Natural killer cell treated with Interleukin-12 subunit alpha and Interleukin-12 subunit beta and Interleukin-15 and Interleukin-18, amount 100 ng/mL, for 72 hours (primary cell): Measurements from ENCODE around the gene TTC7B. TPM values are rescaled to one million over a fixed set of nuclear protein-coding genes. Genes with fewer than 3 reads are reported as not detected.

Source experiments
- ATAC-seq, 2 donors: fragments of 150-1000 bp; cut with Tn5 transposase in 1 of 2; sonication (Bioruptor Pico), chemical (Tn5 transposase) in 1 of 2; 2 replicates each; pipeline ENCODE4 v1.10.0; 2021
- DNase-seq: peaks from one replicate; pipeline ENCODE4 v3.0.0; 2022; ENCODE audit warnings: low spot score
- H3K27ac Mint-ChIP-seq, 2 donors: 1 replicate in 1 of 2; 2 replicates in 1 of 2; pipeline ENCODE4 v1.8.0; 2022; ENCODE audit warnings: mixed read lengths in 2 of 2, mild to moderate bottlenecking in 1 of 2, moderate library complexity in 1 of 2
- H3K27me3 Mint-ChIP-seq, 2 donors: 1 replicate in 1 of 2; 2 replicates in 1 of 2; pipeline ENCODE4 v1.8.0; 2022; ENCODE audit warnings: mixed read lengths in 2 of 2
- H3K36me3 Mint-ChIP-seq: one replicate; pipeline ENCODE4 v1.8.0; 2022; ENCODE audit warnings: mixed read lengths
- H3K4me1 Mint-ChIP-seq, 2 donors: 1 replicate in 1 of 2; 2 replicates in 1 of 2; pipeline ENCODE4 v1.8.0; 2022; ENCODE audit warnings: low read depth in 2 of 2, mixed read lengths in 2 of 2, mild to moderate bottlenecking in 1 of 2
- H3K4me3 Mint-ChIP-seq: one replicate; pipeline ENCODE4 v1.8.0; 2022; ENCODE audit warnings: mixed read lengths
- H3K9me3 Mint-ChIP-seq: 2 replicates; pipeline ENCODE4 v1.8.0; 2022; ENCODE audit warnings: mixed read lengths
- total RNA-seq, 2 donors: library from RNA; stranded (reverse); gene quantifications; one replicate each; pipeline ENCODE4 v1.2.3, GENCODE V29; 2022

Gene TTC7B
- total RNA-seq, 2 donors from 2014 or later = 8.9 to 24.5 TPM

DNA sequence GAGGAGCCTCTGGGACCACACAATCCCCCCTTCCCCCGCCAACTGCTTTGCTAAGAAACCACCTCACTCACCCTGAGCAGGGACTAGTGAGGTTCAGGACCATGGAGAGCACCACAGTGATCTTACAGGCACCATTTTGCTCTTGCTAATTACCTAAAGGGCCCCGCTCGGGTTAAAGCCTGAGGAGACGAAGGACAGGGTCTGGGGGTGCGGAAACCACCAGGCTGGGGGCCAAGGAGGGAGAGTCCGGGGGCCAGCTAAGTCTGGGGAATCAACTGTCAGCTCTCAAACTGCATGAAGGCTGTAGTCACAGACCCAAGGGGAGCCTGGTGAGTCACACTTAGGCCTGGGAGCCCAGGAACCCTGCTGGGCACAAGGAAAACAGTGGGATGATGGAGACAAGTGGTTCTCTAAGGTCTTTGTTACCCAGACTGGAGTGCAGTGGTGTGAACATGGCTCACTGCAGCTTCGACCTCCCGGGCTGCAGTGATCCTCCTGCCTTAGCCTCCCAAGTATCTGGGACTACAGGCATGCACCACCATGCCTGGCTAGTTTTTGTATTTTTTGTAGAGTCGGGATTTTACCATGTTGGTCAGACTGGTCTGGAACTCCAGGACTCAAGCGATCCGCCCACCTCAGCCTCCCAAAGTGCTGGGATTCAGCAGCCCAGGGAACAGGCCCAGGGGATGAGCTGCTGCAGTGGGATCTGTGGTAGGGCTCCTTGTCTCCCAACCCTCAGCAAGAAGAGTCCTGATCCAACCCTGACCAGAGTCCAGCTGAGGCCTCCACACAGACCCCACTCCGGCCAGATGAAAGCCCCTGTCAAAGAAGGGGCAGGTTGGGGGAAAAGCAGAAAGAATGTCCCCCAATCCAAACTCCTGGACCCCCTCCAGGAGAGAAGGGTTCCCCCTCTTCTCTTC lies 320.6 kb downstream of the TTC7B start:
- H3K27me3 Mint-ChIP-seq = peaks cover 17 to 21% of the 10 kb centered on the region in 2 donors
- ATAC-seq (no peak), DNase-seq (no peak)
- H3K36me3 Mint-ChIP-seq = no peaks in the 10 kb centered on the region
- peaks cover 0 to 5% of the 10 kb centered on the region in 2 donors for H3K4me1 Mint-ChIP-seq
- H3K27ac Mint-ChIP-seq = no peak overlapping the region
- H3K4me3 Mint-ChIP-seq = no peak overlapping the region
- no peaks in the 10 kb centered on the region for H3K9me3 Mint-ChIP-seq

DNA sequence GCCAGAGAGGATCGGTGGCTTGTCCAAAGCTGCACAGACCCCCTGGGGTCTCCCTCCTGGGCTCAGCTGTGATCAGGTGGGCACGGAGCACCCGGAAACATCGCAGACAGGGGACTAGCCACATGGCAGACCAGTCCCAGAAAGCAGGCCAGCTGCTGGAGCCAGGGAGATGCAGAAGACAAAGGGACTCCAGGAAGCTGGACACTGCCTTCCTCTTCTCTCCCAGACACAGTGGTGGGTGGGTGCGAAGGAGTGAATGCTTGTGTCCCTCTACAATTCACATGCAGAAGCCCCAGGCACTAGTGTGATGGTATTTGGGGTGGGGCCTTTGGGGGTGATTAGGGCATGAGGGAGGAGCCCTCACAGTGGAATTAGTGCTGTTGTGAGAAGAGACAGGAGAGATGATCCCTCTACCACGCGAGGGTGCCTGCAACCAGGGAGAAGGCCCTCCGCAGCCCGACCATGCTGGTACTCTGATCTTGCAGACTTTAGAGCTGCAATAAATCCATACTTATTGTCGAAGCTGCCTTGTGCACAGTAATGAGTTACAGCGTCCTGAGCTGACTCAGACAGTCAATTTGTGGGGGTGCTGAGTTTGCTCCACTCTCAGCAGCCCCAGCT lies 324.2 kb downstream of the TTC7B start:
- Mint-ChIP-seq H3K36me3 (no peaks in the 10 kb centered on the region), H3K4me1 (no peaks in the 10 kb centered on the region), H3K27ac (no peak overlapping the region), H3K27me3 (peaks cover 0 to 3% of the 10 kb centered on the region in 2 donors), H3K4me3 (no peak overlapping the region), H3K9me3 (no peaks in the 10 kb centered on the region)
- no peak for DNase-seq
- no peak for ATAC-seq

DNA sequence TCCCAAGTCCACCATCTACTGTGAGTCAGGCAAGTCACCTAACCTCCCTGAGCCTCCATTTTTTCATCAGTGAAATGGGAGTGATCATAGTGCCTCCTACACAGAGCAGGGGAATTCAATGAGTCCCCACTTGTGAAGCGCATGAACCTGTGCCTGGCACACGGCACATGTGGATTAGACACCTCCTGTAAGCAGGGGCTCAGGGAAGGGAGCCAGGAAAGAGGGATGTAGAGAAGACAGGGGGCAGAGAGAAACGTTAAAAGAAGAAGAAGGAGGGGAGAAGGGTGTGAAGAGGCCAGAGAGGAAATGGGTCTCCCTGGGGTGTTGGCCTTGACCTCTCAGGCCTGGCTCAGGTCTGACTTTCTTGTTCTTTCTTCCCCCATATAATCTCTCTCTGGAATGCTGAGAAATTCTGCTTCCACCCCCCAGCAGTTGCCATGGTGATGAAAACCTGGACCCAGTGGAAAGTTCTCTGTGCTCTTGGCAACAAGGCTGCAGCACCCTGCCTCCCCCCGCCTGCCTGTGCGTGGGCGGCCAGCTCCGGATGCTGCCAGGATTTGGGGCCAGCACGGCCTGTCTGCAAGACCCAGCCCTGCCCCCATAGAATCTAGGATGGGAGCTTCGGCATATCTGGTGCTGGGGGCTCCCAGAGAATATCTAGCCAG lies 324.9 kb downstream of the TTC7B start:
- no peak for DNase-seq
- ATAC-seq = no peak
- no peak overlapping the region for H3K27ac Mint-ChIP-seq
- no peaks in the 10 kb centered on the region for H3K36me3 Mint-ChIP-seq
- H3K4me3 Mint-ChIP-seq = no peak overlapping the region
- no peaks in the 10 kb centered on the region for H3K9me3 Mint-ChIP-seq
- H3K27me3 Mint-ChIP-seq = peaks cover 3 to 6% of the 10 kb centered on the region in 2 donors
- no peaks in the 10 kb centered on the region for H3K4me1 Mint-ChIP-seq

- Mint-ChIP-seq H3K36me3 (no peaks in the 10 kb centered on the region), H3K9me3 (no peaks in the 10 kb centered on the region), H3K27ac (no peak overlapping the region), H3K4me3 (no peak overlapping the region), H3K27me3 (peaks cover 8 to 10% of the 10 kb centered on the region in 2 donors), H3K4me1 (no peaks in the 10 kb centered on the region)
- ATAC-seq (no peak), DNase-seq (no peak)
Measured at GRCh38 chr14:90490720-90491050, 325.5 kb downstream of the TTC7B start.

DNA sequence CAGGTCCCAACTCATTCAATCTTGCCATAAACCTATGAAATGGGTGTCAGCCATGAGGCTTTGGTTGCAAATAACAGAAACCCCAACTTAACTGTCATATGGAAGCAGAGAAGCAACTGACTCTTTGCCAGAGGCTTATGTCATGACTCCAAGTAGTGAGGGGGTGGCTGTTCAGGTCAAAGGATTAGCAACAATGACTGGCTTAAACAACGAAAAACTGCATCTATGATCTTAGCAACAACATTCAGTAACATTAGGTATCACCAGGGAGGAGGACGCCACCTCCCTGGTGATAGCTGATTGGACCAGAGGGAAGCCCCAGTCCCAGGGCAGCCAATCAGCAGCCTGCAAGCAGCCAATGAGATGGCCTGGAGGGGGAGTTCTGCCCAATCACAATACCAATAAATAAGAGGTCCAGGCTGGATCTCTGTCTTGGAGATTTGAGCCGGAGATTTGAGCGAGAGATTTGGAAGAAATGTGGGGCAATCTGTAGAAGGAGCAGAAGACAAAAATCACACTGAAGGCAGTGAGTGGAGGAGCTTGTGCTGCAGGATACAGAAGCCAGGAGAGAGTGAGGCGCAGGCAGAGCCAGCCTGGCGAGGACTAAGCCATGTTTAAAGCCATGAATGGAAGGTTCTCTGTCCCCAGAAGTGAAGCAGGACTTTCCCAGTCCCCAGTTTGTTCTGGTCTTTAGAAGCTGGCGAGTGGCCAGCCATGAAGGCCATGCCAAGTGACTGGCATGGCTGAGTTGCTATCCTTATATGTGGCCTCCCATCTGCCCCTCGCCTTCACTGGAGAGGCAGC lies 326.1 kb downstream of the TTC7B start:
- DNase-seq (no peak), ATAC-seq (no peak)
- H3K36me3 Mint-ChIP-seq = no peaks in the 10 kb centered on the region

GRCh38 chr14:90489306-90489705 lies 326.9 kb downstream of the TTC7B start:
- peaks cover 3 to 4% of the 10 kb centered on the region in 2 donors for H3K4me1 Mint-ChIP-seq
- no peak overlapping the region for H3K27ac Mint-ChIP-seq
- ATAC-seq = no peak
- no peak for DNase-seq
- no peaks in the 10 kb centered on the region for H3K36me3 Mint-ChIP-seq
- no peak overlapping the region for H3K4me3 Mint-ChIP-seq
- H3K27me3 Mint-ChIP-seq = peaks cover 12 to 13% of the 10 kb centered on the region in 2 donors
- no peaks in the 10 kb centered on the region for H3K9me3 Mint-ChIP-seq

More for the DNA sequence above, 326.1 kb downstream of the TTC7B start:
- Mint-ChIP-seq H3K4me3 (no peak overlapping the region), H3K9me3 (no peaks in the 10 kb centered on the region), H3K4me1 (no peaks in the 10 kb centered on the region), H3K27me3 (peaks cover 8 to 10% of the 10 kb centered on the region in 2 donors), H3K27ac (no peak overlapping the region)

DNA sequence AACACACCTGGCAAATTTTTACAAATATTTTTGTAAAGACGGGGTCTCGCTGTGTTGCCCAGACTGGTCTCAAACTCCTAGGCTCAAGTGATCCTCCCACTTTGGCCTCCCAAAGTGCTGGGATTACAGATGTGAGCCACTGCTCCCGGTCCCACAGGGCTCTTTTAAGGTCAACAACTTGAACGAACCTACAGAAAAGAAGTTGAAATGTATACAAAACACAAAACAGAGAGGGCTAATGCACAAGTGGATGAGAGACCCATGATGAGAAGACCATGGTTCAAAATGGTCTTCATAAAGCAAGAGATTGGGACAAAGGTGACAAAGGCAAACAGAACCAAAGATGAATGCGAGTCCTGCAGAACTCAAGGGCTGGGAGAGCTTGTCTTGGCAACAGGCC lies 328.0 kb downstream of the TTC7B start:
- Mint-ChIP-seq H3K36me3 (no peaks in the 10 kb centered on the region), H3K27me3 (peaks cover 14 to 17% of the 10 kb centered on the region in 2 donors), H3K27ac (no peak overlapping the region), H3K9me3 (no peaks in the 10 kb centered on the region), H3K4me1 (peaks cover 7 to 9% of the 10 kb centered on the region in 2 donors), H3K4me3 (no peak overlapping the region)
- ATAC-seq = no peak
- DNase-seq = no peak

GRCh38 chr14:90487462-90487861 lies 328.8 kb downstream of the TTC7B start:
- Mint-ChIP-seq H3K4me3 (no peak overlapping the region), H3K4me1 (peaks cover 7 to 9% of the 10 kb centered on the region in 2 donors), H3K9me3 (no peaks in the 10 kb centered on the region), H3K27ac (no peak overlapping the region), H3K36me3 (no peaks in the 10 kb centered on the region), H3K27me3 (peaks cover 11 to 17% of the 10 kb centered on the region in 2 donors)
- no peak for ATAC-seq
- DNase-seq = no peak

DNA sequence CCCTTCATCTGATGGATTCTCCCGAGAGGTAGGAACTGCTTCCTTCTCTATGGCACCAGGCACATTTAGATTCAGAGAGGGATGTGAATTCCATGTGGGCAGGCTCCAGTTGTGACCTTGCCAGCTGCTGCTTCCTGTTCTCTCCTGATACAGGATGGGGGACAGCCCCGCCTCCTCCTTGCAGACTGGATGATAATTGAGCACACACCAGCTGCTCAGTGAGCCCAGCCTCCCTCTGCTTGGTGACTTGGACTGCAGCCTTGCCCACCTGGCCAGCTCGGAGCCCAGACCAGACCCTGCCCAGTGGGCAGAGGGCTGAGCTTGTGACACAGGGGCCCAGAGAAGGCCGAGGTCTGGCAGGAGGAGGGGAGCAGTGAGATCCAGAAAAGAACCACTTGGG lies 329.2 kb downstream of the TTC7B start:
- DNase-seq (no peak), ATAC-seq (peak in 1 of 2 donors; percentile 29)
- H3K9me3 Mint-ChIP-seq = no peaks in the 10 kb centered on the region
- no peak overlapping the region for H3K27ac Mint-ChIP-seq
- peaks cover 7 to 9% of the 10 kb centered on the region in 2 donors for H3K4me1 Mint-ChIP-seq
- peaks cover 11 to 17% of the 10 kb centered on the region in 2 donors for H3K27me3 Mint-ChIP-seq
- no peak overlapping the region for H3K4me3 Mint-ChIP-seq
- no peaks in the 10 kb centered on the region for H3K36me3 Mint-ChIP-seq

GRCh38 chr14:90484291-90484690 lies 331.9 kb downstream of the TTC7B start:
- Mint-ChIP-seq H3K27ac (no peak overlapping the region), H3K36me3 (no peaks in the 10 kb centered on the region), H3K4me1 (peaks cover 7 to 9% of the 10 kb centered on the region in 2 donors), H3K9me3 (no peaks in the 10 kb centered on the region), H3K27me3 (peaks cover 23 to 24% of the 10 kb centered on the region in 2 donors), H3K4me3 (no peak overlapping the region)
- no peak for DNase-seq
- ATAC-seq = no peak

- Mint-ChIP-seq H3K27ac (no peak overlapping the region), H3K36me3 (no peaks in the 10 kb centered on the region), H3K4me3 (no peak overlapping the region), H3K27me3 (peaks cover 23 to 24% of the 10 kb centered on the region in 2 donors), H3K4me1 (peaks cover 7 to 9% of the 10 kb centered on the region in 2 donors), H3K9me3 (no peaks in the 10 kb centered on the region)
- DNase-seq (no peak), ATAC-seq (no peak)
Measured at GRCh38 chr14:90483571-90483974, 332.7 kb downstream of the TTC7B start.

GRCh38 chr14:90483117-90483516 lies 333.1 kb downstream of the TTC7B start:
- Mint-ChIP-seq H3K4me3 (no peak overlapping the region), H3K27ac (no peak overlapping the region), H3K9me3 (no peaks in the 10 kb centered on the region), H3K27me3 (peaks cover 23 to 24% of the 10 kb centered on the region in 2 donors), H3K36me3 (no peaks in the 10 kb centered on the region), H3K4me1 (peaks cover 7 to 9% of the 10 kb centered on the region in 2 donors)
- ATAC-seq = no peak
- no peak for DNase-seq

- no peak for ATAC-seq
- no peaks in the 10 kb centered on the region for H3K4me1 Mint-ChIP-seq
- H3K27me3 Mint-ChIP-seq = peaks cover 23 to 43% of the 10 kb centered on the region in 2 donors
- DNase-seq = no peak
- no peak overlapping the region for H3K27ac Mint-ChIP-seq
- no peaks in the 10 kb centered on the region for H3K9me3 Mint-ChIP-seq
- no peak overlapping the region for H3K4me3 Mint-ChIP-seq
- H3K36me3 Mint-ChIP-seq = peaks cover 24% of the 10 kb centered on the region
Measured at GRCh38 chr14:90475298-90475697, 340.9 kb downstream of the TTC7B start.
